Measurements from ENCODE around the gene RCAN2.

Gene RCAN2

DNA sequence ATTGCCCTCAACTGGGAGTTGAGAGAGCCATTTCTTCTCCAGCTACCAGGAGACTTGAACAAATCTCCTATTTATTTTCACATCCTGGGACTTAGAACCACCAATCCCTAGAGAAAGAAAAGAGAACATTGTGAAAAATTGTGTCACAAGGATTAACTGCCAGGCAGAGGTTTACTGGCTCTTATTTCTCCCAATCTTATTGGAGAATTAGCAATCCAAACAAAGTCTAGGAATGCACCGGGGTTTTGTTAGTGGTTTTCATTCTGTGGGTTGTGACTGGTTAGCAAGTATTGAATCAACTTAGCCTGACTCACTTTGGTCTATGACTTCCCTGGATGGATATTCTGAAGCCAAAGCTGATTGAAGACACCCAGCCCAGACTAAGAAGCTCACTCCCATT, 299.3 kb downstream of the RCAN2 start:
- no peak overlapping the region for H3K27ac ChIP-seq

DNA sequence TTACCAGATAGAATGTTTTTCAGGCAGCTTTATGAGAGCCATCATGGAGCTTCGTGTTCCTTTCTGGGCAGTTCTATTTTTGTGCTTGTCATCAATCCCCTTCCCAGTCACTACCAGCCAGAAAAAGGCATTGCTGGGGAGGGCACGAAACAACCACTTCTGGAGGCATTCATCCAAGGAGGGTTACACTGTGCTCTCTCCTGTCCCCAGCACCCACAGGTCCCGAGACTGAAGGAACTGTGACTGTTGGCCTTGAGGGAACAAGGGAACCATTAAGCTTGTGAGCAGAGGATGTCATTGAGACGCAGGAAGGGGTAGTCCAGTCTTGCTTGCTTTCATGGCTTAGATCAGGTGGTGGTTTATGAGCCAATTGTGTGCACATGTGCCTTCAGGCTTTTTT, 300.4 kb downstream of the RCAN2 start:
- H3K27ac ChIP-seq, result no peak overlapping the region
- DNase-seq (ENCODE audit: low read depth, low spot score), result no peak

More for the DNA sequence above, 299.3 kb downstream of the RCAN2 start:
- peak; percentile 46 for DNase-seq (ENCODE audit: low read depth, low spot score)

DNA sequence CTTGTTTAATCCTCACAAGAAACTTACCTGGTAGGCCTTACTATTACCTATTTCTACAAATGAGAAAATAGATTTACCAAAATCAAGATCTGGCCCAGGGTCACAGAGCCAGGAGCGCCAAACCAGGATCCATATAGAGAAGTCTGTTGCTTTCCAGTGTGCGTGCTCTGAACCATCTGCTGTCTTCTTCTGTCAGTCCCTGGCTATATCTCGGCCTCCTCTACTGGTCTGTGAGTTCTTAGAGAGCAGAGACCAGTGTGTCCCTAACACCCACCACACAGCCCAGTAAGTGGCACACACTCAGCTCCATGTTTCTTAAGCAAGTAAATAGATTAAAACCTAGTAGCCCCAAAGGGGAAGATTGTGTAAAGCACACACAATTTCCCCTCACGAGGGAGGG, 301.5 kb downstream of the RCAN2 start:
- DNase-seq (ENCODE audit: low read depth, low spot score), result no peak
- no peak overlapping the region for H3K27ac ChIP-seq

DNA sequence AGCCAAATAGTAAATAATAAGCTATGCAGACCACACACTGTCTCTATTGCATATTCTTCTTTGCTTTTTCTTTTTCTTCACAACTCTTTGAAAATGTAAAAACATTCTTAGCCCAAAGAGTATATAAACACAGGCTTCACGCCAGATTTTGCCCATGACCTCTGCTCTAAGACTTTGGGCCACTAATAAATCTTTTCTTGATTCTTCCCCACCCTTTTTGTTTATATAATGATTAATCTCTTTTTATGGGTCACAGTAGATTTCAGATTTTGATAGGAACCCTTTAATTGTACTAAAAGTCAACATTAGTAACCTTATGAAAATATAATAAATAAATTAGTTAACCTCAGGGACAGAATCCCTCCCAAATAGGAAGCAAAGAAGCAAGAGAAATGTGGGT, 304.7 kb downstream of the RCAN2 start:
- no peak overlapping the region for H3K27ac ChIP-seq
- DNase-seq (ENCODE audit: low read depth, low spot score), result no peak

DNA sequence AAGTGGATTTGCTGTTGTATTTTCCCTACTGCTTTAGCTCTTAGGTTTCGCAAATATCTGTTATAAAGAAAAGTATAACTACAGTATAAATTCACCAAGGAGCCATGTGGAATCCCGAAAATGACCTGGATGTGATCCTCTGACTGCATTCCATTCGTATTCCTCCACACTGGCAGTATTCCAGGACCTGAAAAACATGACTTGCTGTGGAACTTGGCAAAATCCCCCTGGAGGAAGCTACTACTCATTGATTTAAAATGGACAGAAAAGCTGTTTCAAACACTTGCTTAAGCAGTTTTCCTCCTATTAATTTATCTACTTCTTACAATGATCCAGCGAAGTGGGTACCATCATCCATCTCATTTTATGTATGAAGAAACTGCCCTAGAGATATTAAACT, 307.1 kb downstream of the RCAN2 start:
- no peak overlapping the region for H3K27ac ChIP-seq
- no peak for DNase-seq (ENCODE audit: low read depth, low spot score)

GRCh38 chr6:46175976-46176375, 315.3 kb downstream of the RCAN2 start:
- H3K27ac ChIP-seq, result no peak overlapping the region
- DNase-seq (ENCODE audit: low read depth, low spot score), result no peak

GRCh38 chr6:46175446-46175845, 315.8 kb downstream of the RCAN2 start:
- DNase-seq (ENCODE audit: low read depth, low spot score), result no peak
- H3K27ac ChIP-seq, result no peak overlapping the region

GRCh38 chr6:46174904-46175303, 316.3 kb downstream of the RCAN2 start:
- DNase-seq (ENCODE audit: low read depth, low spot score), result no peak

DNA sequence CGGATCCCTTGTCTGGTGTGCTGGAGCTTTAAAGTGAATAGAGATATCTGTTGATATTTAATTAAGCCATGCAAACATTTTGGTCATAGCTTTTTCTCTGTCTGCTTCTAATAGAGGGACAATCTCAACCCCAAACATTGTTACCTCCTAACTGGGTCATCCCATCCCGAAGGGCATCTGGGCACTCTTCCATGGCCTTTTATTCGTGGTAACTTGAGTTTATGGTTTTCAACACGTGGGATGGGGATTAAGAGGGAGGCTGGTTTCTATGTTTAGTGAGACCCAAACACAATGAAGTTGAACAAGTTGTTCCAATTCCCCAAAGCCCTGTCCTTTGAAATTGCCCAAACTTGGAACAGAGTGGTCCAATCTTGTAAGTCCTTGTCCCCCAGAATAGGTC, 319.1 kb downstream of the RCAN2 start:
- no peak overlapping the region for H3K27ac ChIP-seq
- no peak for DNase-seq (ENCODE audit: low read depth, low spot score)

More at GRCh38 chr6:46174904-46175303, 316.3 kb downstream of the RCAN2 start:
- no peak overlapping the region for H3K27ac ChIP-seq

Data from epithelial cell of prostate (primary cell).